CD4-positive, alpha-beta T cell (primary cell): ENCODE measurements around the gene MYO5A. TPM values are rescaled to one million over a fixed set of nuclear protein-coding genes. Genes with fewer than 3 reads are reported as not detected.

Experiments used
- ATAC-seq: fragments of 200-7000 bp; cut with Tn5 transposase; one replicate; pipeline ENCODE4 v1.10.0; 2022; ENCODE audit warnings: mild to moderate bottlenecking; ENCODE audit not compliant: poor library complexity
- CTCF ChIA-PET: fragments of 350-600 bp; sonication (Branson Sonifier 250); formaldehyde crosslinking; loops from one replicate; lab custom pipeline; 2021; ENCODE audit warnings: antibody characterized with exemption, inconsistent platforms; lab: Charles Lee
- POLR2A ChIA-PET: fragments of 350-600 bp; sonication (Branson Sonifier 250); formaldehyde crosslinking; loops from one replicate; lab custom pipeline; 2021; ENCODE audit warnings: antibody characterized with exemption, inconsistent platforms; lab: Charles Lee
- DNase-seq, 14 experiments: peaks; one replicate each; pipeline ENCODE4 v3.0.0-alpha.2; 2013 to 2020; ENCODE audit warnings: mixed read lengths in 2 of 14
- H3K27ac ChIP-seq, 2 donors: one replicate each; pipeline versions ENCODE4 v1.5.1 to v1.7.0; 2013; ENCODE audit warnings: low read length in 2 of 2, low read depth in 1 of 2, mild to moderate bottlenecking in 1 of 2
- H3K27me3 ChIP-seq, 2 experiments: 1 replicate in 1 of 2; 2 replicates in 1 of 2; pipeline versions ENCODE4 v1.6.1 to v1.7.0; 2013; ENCODE audit warnings: low read length in 2 of 2, control low read depth in 1 of 2, mild to moderate bottlenecking in 1 of 2, moderate library complexity in 1 of 2; ENCODE audit not compliant: insufficient read depth in 2 of 2, control insufficient read depth in 1 of 2
- H3K36me3 ChIP-seq: one replicate; pipeline ENCODE4 v1.6.1; 2013; ENCODE audit warnings: low read length, control low read depth; ENCODE audit not compliant: insufficient read depth
- H3K4me1 ChIP-seq: one replicate; pipeline ENCODE4 v1.6.1; 2013; ENCODE audit warnings: low read length, control low read depth; ENCODE audit not compliant: insufficient read depth
- H3K4me3 ChIP-seq: one replicate; pipeline ENCODE4 v1.5.1; 2013; ENCODE audit warnings: mild to moderate bottlenecking, low read length, moderate library complexity
- H3K9me3 ChIP-seq, 2 experiments: 1 replicate in 1 of 2; 2 replicates in 1 of 2; pipeline versions ENCODE4 v1.6.1 to v1.7.0; 2013; ENCODE audit warnings: low read length in 2 of 2, mild to moderate bottlenecking in 2 of 2, control low read depth in 1 of 2, moderate library complexity in 1 of 2; ENCODE audit not compliant: control insufficient read depth in 1 of 2, insufficient read depth in 1 of 2
- H3K27ac Mint-ChIP-seq: one replicate; pipeline ENCODE4 v1.8.0; 2020; ENCODE audit warnings: mixed read lengths
- H3K27me3 Mint-ChIP-seq: one replicate; pipeline ENCODE4 v1.8.0; 2021; ENCODE audit warnings: mixed read lengths
- H3K36me3 Mint-ChIP-seq: one replicate; pipeline ENCODE4 v1.8.0; 2021; ENCODE audit warnings: low read depth, mixed read lengths
- H3K4me1 Mint-ChIP-seq: one replicate; pipeline ENCODE4 v1.8.0; 2021; ENCODE audit warnings: low read depth, mixed read lengths
- H3K4me3 Mint-ChIP-seq: one replicate; pipeline ENCODE4 v1.8.0; 2020; ENCODE audit warnings: mild to moderate bottlenecking, mixed read lengths
- H3K9me3 Mint-ChIP-seq: one replicate; pipeline ENCODE4 v1.8.0; 2020; ENCODE audit warnings: mixed read lengths
- CTCF ChIP-seq: fragments of 200-600 bp; IDR thresholded peaks from one replicate; pipeline ENCODE4 v1.8.0; 2022; ENCODE audit warnings: antibody characterized with exemption, mild to moderate bottlenecking
- intact Hi-C, 2 experiments: fragments of 100-400 bp; cut with DNase I in 1 of 2; cut with micrococcal nuclease in 1 of 2; formaldehyde crosslinking; loops; one replicate each; pipeline versions ENCODE4 v1.15.1 to v1.9.0; 2023 to 2025; cut with DNase I, micrococcal nuclease
- total RNA-seq, 174 experiments: library from RNA in 2 of 174; stranded (reverse) in 2 of 174; gene quantifications; one replicate each; pipeline ENCODE4 v1.2.3 and lab custom pipeline; 2021 to 2026

Gene MYO5A
- total RNA-seq, 2 experiments from 2014 or later: 25.5 TPM

- H3K9me3 Mint-ChIP-seq: no peaks in the 10 kb centered on the region
- CTCF ChIA-PET: interaction anchor here (1.2 kb wide), 1 partner anchor 45 kb away, joined by 3 read pairs; no protein-coding TSS in a partner anchor
- no peak overlapping the region for H3K27ac ChIP-seq
- no peak for ATAC-seq
- POLR2A ChIA-PET: interaction anchor here (1.1 kb wide), 1 partner anchor 17 kb away, joined by 4 read pairs; the partner anchor contains the start of gene MYO5A
- no peaks in the 10 kb centered on the region for H3K27me3 Mint-ChIP-seq
- DNase-seq: no peak
- peaks cover 11% of the 10 kb centered on the region for H3K4me1 ChIP-seq
- intact Hi-C loops: loop anchor here in 1 of 2 experiments (2.0 kb wide), 1 partner anchor 18 kb away; no protein-coding TSS in a partner anchor
- H3K4me3 Mint-ChIP-seq: no peak overlapping the region
- no peaks in the 10 kb centered on the region for H3K9me3 ChIP-seq
- no peaks in the 10 kb centered on the region for H3K36me3 ChIP-seq
- no peak overlapping the region for H3K27ac Mint-ChIP-seq
- H3K27me3 ChIP-seq: no peaks in the 10 kb centered on the region
- H3K4me3 ChIP-seq: no peak overlapping the region
- TF ChIP-seq CTCF: no peak
- peaks cover 41% of the 10 kb centered on the region for H3K4me1 Mint-ChIP-seq
- H3K36me3 Mint-ChIP-seq: no peaks in the 10 kb centered on the region
Observed at GRCh38 chr15:52511084-52511483, 17.6 kb downstream of the MYO5A start.

DNA sequence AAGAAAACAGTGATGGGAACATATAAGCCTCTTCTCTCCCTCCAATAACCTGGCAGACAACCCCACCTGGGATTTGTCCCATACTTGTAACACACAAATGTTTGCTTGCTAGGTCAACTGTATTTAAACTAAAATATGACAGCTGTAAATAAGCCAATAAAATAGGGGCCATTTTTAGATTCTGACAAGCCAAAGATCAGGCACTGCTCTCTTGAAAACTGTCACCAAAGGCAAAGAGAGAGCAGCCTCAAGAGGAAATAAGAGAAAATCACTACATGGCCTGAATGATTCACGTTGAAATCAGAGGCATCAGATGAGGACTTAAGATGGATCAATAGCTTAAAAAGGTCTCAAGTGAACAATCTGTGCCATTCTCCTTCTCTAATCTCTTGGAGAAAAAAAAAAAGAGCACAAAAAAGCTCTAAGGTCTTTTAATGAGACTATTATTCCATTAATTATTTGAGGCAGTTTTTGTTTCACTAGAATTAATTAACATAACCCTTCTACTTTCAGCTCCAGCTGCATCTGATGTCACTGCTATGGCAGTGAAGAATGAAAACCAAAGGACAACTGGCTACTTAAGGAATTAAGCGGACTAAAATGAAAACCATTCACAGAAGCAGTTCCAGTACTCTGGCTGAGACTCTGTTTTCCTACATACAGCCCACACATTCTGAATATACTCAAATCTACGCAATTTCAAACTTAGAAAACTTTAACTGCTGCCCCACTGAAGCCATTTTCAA lies 19.0 kb downstream of the MYO5A start:
- no peaks in the 10 kb centered on the region for H3K36me3 ChIP-seq
- ChIA-PET POLR2A (no interaction called here), CTCF (interaction anchor here (1.2 to 2.4 kb wide), 2 partner anchors 15 to 44 kb away, joined by 3 to 10 read pairs; no protein-coding TSS in a partner anchor)
- H3K9me3 ChIP-seq: no peaks in the 10 kb centered on the region
- Mint-ChIP-seq H3K36me3 (no peaks in the 10 kb centered on the region), H3K4me3 (no peak overlapping the region), H3K9me3 (no peaks in the 10 kb centered on the region), H3K4me1 (peaks cover 47% of the 10 kb centered on the region), H3K27me3 (no peaks in the 10 kb centered on the region), H3K27ac (no peak overlapping the region)
- no peak for DNase-seq
- intact Hi-C loops: loop anchor here in 1 of 2 experiments (2.0 kb wide), 1 partner anchor 17 kb away; no protein-coding TSS in a partner anchor
- ATAC-seq: no peak
- peaks cover 8% of the 10 kb centered on the region for H3K4me1 ChIP-seq
- no peaks in the 10 kb centered on the region for H3K27me3 ChIP-seq
- H3K4me3 ChIP-seq: no peak overlapping the region
- no peak overlapping the region for H3K27ac ChIP-seq
- no peak for TF ChIP-seq CTCF

- Histone ChIP-seq H3K9me3 (no peaks in the 10 kb centered on the region), H3K27ac (no peak overlapping the region), H3K36me3 (no peaks in the 10 kb centered on the region), H3K27me3 (no peaks in the 10 kb centered on the region), H3K4me3 (no peak overlapping the region), H3K4me1 (peaks cover 12% of the 10 kb centered on the region)
- ChIA-PET CTCF (interaction anchor here (1.0 kb wide), 1 partner anchor 43 kb away, joined by 3 read pairs; no protein-coding TSS in a partner anchor), POLR2A (interaction anchor here (0.7 to 1.1 kb wide), 2 partner anchors 18 to 19 kb away, joined by 4 read pairs; no protein-coding TSS in a partner anchor)
- TF ChIP-seq CTCF: no peak
- H3K4me1 Mint-ChIP-seq: peaks cover 67% of the 10 kb centered on the region
- ATAC-seq (no peak), DNase-seq (no peak)
- intact Hi-C loops: no loop called here
- no peak overlapping the region for H3K4me3 Mint-ChIP-seq
- no peaks in the 10 kb centered on the region for H3K36me3 Mint-ChIP-seq
- H3K27me3 Mint-ChIP-seq: no peaks in the 10 kb centered on the region
- H3K9me3 Mint-ChIP-seq: no peaks in the 10 kb centered on the region
- H3K27ac Mint-ChIP-seq: no peak overlapping the region
Observed at GRCh38 chr15:52506549-52506948, 22.1 kb downstream of the MYO5A start.
